Fibroblast of lung (primary cell): ENCODE measurements around the gene ROBO2.

Experiments
- CTCF ChIP-seq, 2 donors: IDR thresholded peaks in 1 of 2; conservative IDR thresholded peaks in 1 of 2; 1 replicate in 1 of 2; 2 replicates in 1 of 2; pipeline ENCODE4 v1.5.1; 2011 to 2012; ENCODE audit warnings: low read length in 2 of 2, control low read depth in 1 of 2, inconsistent platforms in 1 of 2, low read depth in 1 of 2, mild to moderate bottlenecking in 1 of 2
- EZH2 ChIP-seq: IDR thresholded peaks from 2 replicates; pipeline ENCODE4 v1.5.1; 2012; ENCODE audit warnings: low read length, control low read depth, mild to moderate bottlenecking; ENCODE audit errors: missing control alignments

- no peak for TF ChIP-seq CTCF (conservative IDR thresholded peaks at IDR 0.05 in 1 of 2, IDR thresholded peaks at IDR 0.05 in 1 of 2; ENCODE audit: low read depth in 1 of 2, low read length in 2 of 2)
- TF ChIP-seq EZH2: no peak
These were observed 332.1 kb downstream of the ROBO2 start for GRCh38 chr3:77372018-77372417.
